ENCODE data around the gene ZNF433. TPM values are rescaled to one million over a fixed set of nuclear protein-coding genes. Genes with fewer than 3 reads are reported as not detected.

ZNF433 gene
- polyA plus RNA-seq, 1 of the 3 experiments (the other 2 are of a cell fraction): 1.9 TPM

- H3K4me1 ChIP-seq (ENCODE audit: control insufficient read depth in 1 of 2, insufficient read depth in 2 of 2, low read depth in 1 of 2, low read length in 1 of 2): no peaks in the 10 kb centered on the region; a peak in 1 of 4 replicates
- POLR2A ChIA-PET: interaction anchor here (0.8 to 1.8 kb wide), 6 partner anchors 23 to 190 kb away, joined by 3 to 12 read pairs (median 3); partner anchors contain the start of gene ZNF763
- H3K36me3 ChIP-seq (replicated peaks in 1 of 2; ENCODE audit: control insufficient read depth in 1 of 2, insufficient read depth in 2 of 2, low read length in 1 of 2): peaks cover 5 to 7% of the 10 kb centered on the region in 2 experiments
- peak overlapping the region; percentile 88 to 93 for H3K4me3 ChIP-seq (ENCODE audit: low read depth in 2 of 2, low read length in 1 of 2)
- H3K27me3 ChIP-seq (ENCODE audit: insufficient read depth): no peaks in the 10 kb centered on the region
- CTCF ChIA-PET: interaction anchor here (0.6 to 8.3 kb wide), 29 partner anchors 7 to 348 kb away, joined by 3 to 123 read pairs (median 4); partner anchors contain the start of genes ZNF20, ZNF433, ZNF491 and ZNF700
- 3% methylated on average over 37 of the region's 54 CpGs for WGBS (ENCODE audit: low lambda C conversion rate)
- DNase-seq: peak; percentile 94
- H2AFZ ChIP-seq (ENCODE audit: low read depth): peak overlapping the region; percentile 95
- peak overlapping the region; percentile 67 to 86 for H3K27ac ChIP-seq (ENCODE audit: low read depth in 2 of 2, low read length in 1 of 2)
- H3K9me3 ChIP-seq: no peaks in the 10 kb centered on the region
- H3K4me2 ChIP-seq: peak overlapping the region; percentile 93
- H3K9ac ChIP-seq: peak overlapping the region; percentile 80
- peaks cover 28% of the 10 kb centered on the region; the same call in 1 of the 2 replicates for H3K79me2 ChIP-seq (ENCODE audit: insufficient read depth)
- peaks cover 8% of the 10 kb centered on the region for H3F3A ChIP-seq (replicated peaks; ENCODE audit: insufficient read depth)
- no peaks in the 10 kb centered on the region for H3K9me2 ChIP-seq
- H4K20me1 ChIP-seq (ENCODE audit: insufficient read depth): 0 out of 2 replicates have a peak, but pooled peaks cover 2% of the 10 kb centered on the region
- TF ChIP-seq FOSL2 (IDR thresholded peaks at IDR 0.05; ENCODE audit: borderline replicate concordance, low read depth): no peak
- TF ChIP-seq EP300 (IDR thresholded peaks at IDR 0.05; ENCODE audit: borderline replicate concordance in 1 of 2, low read depth in 1 of 2, low read length in 1 of 2): no peak
- TF ChIP-seq YY1 (IDR thresholded peaks at IDR 0.05; ENCODE audit: low read depth): peak; percentile 53; the same call in 1 of the 2 replicates
- peak; percentile 19; the same call in 1 of the 2 replicates for TF ChIP-seq MXI1 (IDR thresholded peaks at IDR 0.05; ENCODE audit: low read depth, low read length)
- no peak for TF ChIP-seq NRF1 (IDR thresholded peaks at IDR 0.05; ENCODE audit: low read depth, low read length)
- no peak for TF ChIP-seq USF1 (IDR thresholded peaks at IDR 0.05; ENCODE audit: borderline replicate concordance, low read depth)
- TF ChIP-seq GABPA (IDR thresholded peaks at IDR 0.05; ENCODE audit: low read depth): peak; percentile 63
- TF ChIP-seq MAX (IDR thresholded peaks at IDR 0.05; ENCODE audit: low read depth): peak; percentile 56; the same call in 1 of the 2 replicates
- TF ChIP-seq NFIC (IDR thresholded peaks at IDR 0.05; ENCODE audit: borderline replicate concordance): no peak
- TF ChIP-seq SMC3 (IDR thresholded peaks at IDR 0.05; ENCODE audit: low read depth, low read length): no peak
- TF ChIP-seq PBX3 (IDR thresholded peaks at IDR 0.05): peak; percentile 97
- no peak for TF ChIP-seq RAD21 (IDR thresholded peaks at IDR 0.05; ENCODE audit: low read length)
- no peak for TF ChIP-seq ZBTB33 (IDR thresholded peaks at IDR 0.05; ENCODE audit: borderline replicate concordance, low read depth)
- TF ChIP-seq POLR2AphosphoS5 (IDR thresholded peaks at IDR 0.05; ENCODE audit: low read depth, low read length): peak; percentile 95
- TF ChIP-seq TEAD4 (IDR thresholded peaks at IDR 0.05; ENCODE audit: borderline replicate concordance, insufficient read depth): no peak
- TF ChIP-seq REST (IDR thresholded peaks at IDR 0.05; ENCODE audit: low read depth, low read length): no peak
- TF ChIP-seq SIN3A (IDR thresholded peaks at IDR 0.05; ENCODE audit: borderline replicate concordance, low read depth, low read length): peak; percentile 87; the same call in 1 of the 2 replicates
- TF ChIP-seq CTCF (IDR thresholded peaks at IDR 0.05): no peak
- peak; percentile 56 for TF ChIP-seq CHD2 (IDR thresholded peaks at IDR 0.05; ENCODE audit: low read length, partially characterized antibody)
- no peak for TF ChIP-seq JUND (IDR thresholded peaks at IDR 0.05)
- no peak for TF ChIP-seq EZH2phosphoT487 (IDR thresholded peaks at IDR 0.05; ENCODE audit: borderline replicate concordance, low read depth)
Measured at GRCh38 chr19:11987405-11988281, 47.8 kb downstream of the ZNF433 start.

Data from SK-N-SH (cell line).